ENCODE measurements around the gene KIF23.

KIF23 gene

GRCh38 chr15:69463182-69463756 is 49.1 kb downstream of the KIF23 start:
- DNase-seq (ENCODE audit: low read depth, low spot score), result no peak

- no peak for DNase-seq (ENCODE audit: low read depth, low spot score)
These were observed 51.1 kb downstream of the KIF23 start for GRCh38 chr15:69465253-69465652.

GRCh38 chr15:69466733-69467132 is 52.6 kb downstream of the KIF23 start:
- DNase-seq (ENCODE audit: low read depth, low spot score), result no peak

- no peak for DNase-seq (ENCODE audit: low read depth, low spot score)
These were observed 53.5 kb downstream of the KIF23 start for GRCh38 chr15:69467636-69468035.

- no peak for DNase-seq (ENCODE audit: low read depth, low spot score)
These were observed 54.3 kb downstream of the KIF23 start for GRCh38 chr15:69468241-69469121.

GRCh38 chr15:69469467-69470201 is 55.5 kb downstream of the KIF23 start:
- no peak for DNase-seq (ENCODE audit: low read depth, low spot score)

- no peak for DNase-seq (ENCODE audit: low read depth, low spot score)
These were observed 57.9 kb downstream of the KIF23 start for GRCh38 chr15:69472046-69472445.

GRCh38 chr15:69472562-69472961 is 58.4 kb downstream of the KIF23 start:
- DNase-seq (ENCODE audit: low read depth, low spot score), result no peak

GRCh38 chr15:69474291-69474690 is 60.1 kb downstream of the KIF23 start:
- DNase-seq (ENCODE audit: low read depth, low spot score), result no peak

- DNase-seq (ENCODE audit: low read depth, low spot score), result no peak
These were observed 60.8 kb downstream of the KIF23 start for GRCh38 chr15:69474846-69475455.

GRCh38 chr15:69475769-69476358 is 61.7 kb downstream of the KIF23 start:
- no peak for DNase-seq (ENCODE audit: low read depth, low spot score)

GRCh38 chr15:69476704-69477473 is 62.7 kb downstream of the KIF23 start:
- DNase-seq (ENCODE audit: low read depth, low spot score), result no peak

- DNase-seq (ENCODE audit: low read depth, low spot score), result peak; percentile 54
These were observed 64.2 kb downstream of the KIF23 start for GRCh38 chr15:69478259-69478781.

- no peak for DNase-seq (ENCODE audit: low read depth, low spot score)
These were observed 64.9 kb downstream of the KIF23 start for GRCh38 chr15:69479081-69479480.

- DNase-seq (ENCODE audit: low read depth, low spot score), result no peak
These were observed 65.8 kb downstream of the KIF23 start for GRCh38 chr15:69479971-69480370.

GRCh38 chr15:69480932-69481331 is 66.8 kb downstream of the KIF23 start:
- no peak for DNase-seq (ENCODE audit: low read depth, low spot score)

GRCh38 chr15:69482686-69483256 is 68.6 kb downstream of the KIF23 start:
- DNase-seq (ENCODE audit: low read depth, low spot score), result no peak

- no peak for DNase-seq (ENCODE audit: low read depth, low spot score)
These were observed 70.7 kb downstream of the KIF23 start for GRCh38 chr15:69484837-69485236.

- DNase-seq (ENCODE audit: low read depth, low spot score), result no peak
These were observed 72.4 kb downstream of the KIF23 start for GRCh38 chr15:69486481-69487110.

- no peak for DNase-seq (ENCODE audit: low read depth, low spot score)
These were observed 75.0 kb downstream of the KIF23 start for GRCh38 chr15:69489073-69489571.
